ENCODE results near the gene ALB.

The ALB gene

DNA sequence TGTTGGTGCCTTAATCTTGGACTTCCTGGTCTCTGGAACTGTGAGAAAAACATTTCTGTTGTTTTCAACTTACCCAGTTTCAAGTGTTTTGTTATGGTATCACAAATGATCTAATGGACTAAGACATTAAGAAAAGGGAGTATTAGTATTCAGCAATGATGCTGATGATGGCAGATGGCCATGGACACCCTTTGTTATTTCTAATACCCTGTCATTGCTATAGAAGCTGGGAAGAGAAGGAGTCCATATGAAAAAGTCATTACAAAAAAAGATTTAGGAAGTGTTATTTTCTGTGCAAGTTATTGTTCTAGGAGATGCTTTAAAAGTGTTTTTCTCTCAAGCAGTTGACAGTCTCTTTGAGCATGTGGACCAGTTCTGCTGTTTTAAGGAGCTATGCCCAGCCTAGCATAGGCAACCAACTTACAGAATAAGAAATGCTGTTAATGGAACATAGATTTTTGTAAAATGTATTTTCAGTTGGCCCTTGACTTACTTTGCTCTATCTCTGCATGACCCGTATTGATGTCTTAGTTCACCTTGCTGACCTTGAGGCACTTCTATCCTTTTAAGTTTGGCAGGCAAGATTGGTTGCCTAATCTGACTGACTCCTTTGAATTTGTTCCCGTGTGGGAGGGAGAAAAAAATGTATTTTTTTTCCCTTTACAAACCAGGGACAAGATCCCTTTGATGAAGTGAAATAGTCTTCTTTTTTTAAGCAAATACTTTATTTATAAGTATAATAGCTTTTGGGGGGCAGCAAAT is 25.9 kb downstream of the ALB start:
- in situ Hi-C loops (cut with MboI; ENCODE audit: low sequenced_read_pairs) = no loop called here

DNA sequence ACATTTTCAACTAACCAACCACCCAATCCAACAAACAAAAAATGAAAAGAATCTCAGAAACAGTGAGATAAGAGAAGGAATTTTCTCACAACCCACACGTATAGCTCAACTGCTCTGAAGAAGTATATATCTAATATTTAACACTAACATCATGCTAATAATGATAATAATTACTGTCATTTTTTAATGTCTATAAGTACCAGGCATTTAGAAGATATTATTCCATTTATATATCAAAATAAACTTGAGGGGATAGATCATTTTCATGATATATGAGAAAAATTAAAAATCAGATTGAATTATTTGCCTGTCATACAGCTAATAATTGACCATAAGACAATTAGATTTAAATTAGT is 27.7 kb downstream of the ALB start:
- in situ Hi-C loops (cut with MboI; ENCODE audit: low sequenced_read_pairs) = no loop called here

- in situ Hi-C loops (cut with MboI; ENCODE audit: low sequenced_read_pairs) = no loop called here
Observed at GRCh38 chr4:73432169-73433000, 28.3 kb downstream of the ALB start.

DNA sequence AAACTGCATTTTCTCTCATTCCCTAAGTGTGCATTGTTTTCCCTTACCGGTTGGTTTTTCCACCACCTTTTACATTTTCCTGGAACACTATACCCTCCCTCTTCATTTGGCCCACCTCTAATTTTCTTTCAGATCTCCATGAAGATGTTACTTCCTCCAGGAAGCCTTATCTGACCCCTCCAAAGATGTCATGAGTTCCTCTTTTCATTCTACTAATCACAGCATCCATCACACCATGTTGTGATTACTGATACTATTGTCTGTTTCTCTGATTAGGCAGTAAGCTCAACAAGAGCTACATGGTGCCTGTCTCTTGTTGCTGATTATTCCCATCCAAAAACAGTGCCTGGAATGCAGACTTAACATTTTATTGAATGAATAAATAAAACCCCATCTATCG is 29.1 kb downstream of the ALB start:
- in situ Hi-C loops (cut with MboI; ENCODE audit: low sequenced_read_pairs) = no loop called here

GRCh38 chr4:73434311-73434710 is 30.2 kb downstream of the ALB start:
- in situ Hi-C loops (cut with MboI; ENCODE audit: low sequenced_read_pairs) = no loop called here

DNA sequence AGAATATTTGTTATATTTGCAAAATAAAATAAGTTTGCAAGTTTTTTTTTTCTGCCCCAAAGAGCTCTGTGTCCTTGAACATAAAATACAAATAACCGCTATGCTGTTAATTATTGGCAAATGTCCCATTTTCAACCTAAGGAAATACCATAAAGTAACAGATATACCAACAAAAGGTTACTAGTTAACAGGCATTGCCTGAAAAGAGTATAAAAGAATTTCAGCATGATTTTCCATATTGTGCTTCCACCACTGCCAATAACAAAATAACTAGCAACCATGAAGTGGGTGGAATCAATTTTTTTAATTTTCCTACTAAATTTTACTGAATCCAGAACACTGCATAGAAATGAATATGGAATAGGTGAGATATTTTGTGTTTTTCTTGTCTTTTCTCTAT is 31.9 kb downstream of the ALB start, which contains the start of gene AFP:
Gene AFP (plus strand): TSS at position 238 of the 400 bp plus-strand sequence. CDS start 42 bp downstream, at position 280.
- in situ Hi-C loops (cut with MboI; ENCODE audit: low sequenced_read_pairs) = no loop called here

GRCh38 chr4:73436674-73437557 is 32.8 kb downstream of the ALB start:
- in situ Hi-C loops (cut with MboI; ENCODE audit: low sequenced_read_pairs) = no loop called here

DNA sequence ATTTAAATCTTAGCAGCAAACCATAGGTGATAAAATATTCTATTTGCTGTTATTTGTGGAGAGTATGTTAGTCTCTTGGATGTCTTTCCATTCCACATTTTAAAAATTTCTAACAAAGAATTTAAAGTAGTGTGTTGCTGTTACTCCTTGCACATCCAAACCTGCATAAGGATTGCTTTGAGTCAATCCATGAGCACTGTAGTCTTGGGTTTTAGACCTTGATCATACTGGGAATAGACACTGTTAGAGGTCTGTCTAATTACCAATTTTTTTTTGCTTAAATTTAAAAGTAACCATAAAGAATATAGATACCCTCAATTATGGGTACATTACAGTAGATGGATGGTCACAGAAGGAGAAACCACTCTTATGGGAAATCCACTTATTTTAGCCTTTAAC is 33.5 kb downstream of the ALB start:
- in situ Hi-C loops (cut with MboI; ENCODE audit: low sequenced_read_pairs) = no loop called here

DNA sequence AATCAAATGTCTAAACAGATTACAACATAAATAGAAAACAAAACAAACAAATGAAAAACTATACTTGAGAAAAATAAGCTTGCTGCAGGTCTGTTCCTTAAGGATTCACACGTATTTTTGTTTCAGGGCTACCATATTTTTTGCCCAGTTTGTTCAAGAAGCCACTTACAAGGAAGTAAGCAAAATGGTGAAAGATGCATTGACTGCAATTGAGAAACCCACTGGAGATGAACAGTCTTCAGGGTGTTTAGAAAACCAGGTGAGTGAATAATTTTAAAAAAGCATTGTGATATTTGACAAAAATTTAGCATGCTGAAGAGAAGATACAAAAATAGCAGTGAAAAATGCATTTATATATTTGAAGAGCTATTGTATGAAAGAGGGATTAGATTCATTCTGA is 34.0 kb downstream of the ALB start:
- in situ Hi-C loops (cut with MboI; ENCODE audit: low sequenced_read_pairs) = no loop called here

DNA sequence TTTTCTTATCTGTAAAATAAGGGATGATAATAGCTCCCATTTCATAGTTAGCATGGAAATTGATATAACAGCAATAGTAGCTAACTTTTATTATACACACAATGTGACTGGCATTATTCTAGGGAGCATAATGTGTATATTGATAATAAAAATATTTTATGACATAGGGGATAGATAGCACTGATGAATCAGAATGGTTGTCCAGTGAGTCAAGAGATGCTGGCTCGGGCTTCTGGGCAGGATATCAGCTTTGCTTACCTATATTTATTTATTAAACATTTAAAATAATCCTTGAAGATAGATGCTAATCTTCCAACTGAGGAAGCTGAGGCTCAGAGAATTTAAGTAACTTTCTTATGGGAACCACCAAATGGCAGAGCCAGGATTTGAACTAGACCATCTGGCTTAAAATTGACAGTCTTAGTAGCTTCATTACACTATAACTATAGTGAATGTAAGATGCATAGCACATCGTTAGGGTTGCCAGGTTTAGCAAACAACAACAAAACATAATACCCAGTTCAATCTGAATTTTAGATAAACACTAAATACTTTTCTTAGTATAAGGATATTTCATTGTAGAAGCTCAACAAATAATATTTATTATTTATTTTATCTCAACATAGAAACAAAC is 34.6 kb downstream of the ALB start:
- in situ Hi-C loops (cut with MboI; ENCODE audit: low sequenced_read_pairs) = no loop called here

DNA sequence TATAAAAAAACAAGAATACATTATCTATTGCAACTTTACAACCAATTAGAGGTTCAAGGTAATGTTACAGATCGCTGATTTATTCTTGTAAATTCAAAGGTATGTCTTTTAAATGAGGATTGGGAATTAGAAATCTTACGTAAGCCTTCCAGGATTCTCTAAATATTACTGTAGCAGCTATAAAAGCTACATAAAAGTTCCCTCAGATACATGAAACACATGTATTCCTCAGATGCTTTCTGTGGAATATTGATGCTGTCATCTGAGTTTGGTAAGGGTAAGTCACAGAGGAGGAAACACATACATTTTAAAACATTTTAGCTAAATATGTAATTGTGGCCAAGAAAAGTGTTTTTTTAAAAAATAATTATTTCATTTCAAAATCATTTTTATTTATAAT is 35.4 kb downstream of the ALB start:
- in situ Hi-C loops (cut with MboI; ENCODE audit: low sequenced_read_pairs) = no loop called here

DNA sequence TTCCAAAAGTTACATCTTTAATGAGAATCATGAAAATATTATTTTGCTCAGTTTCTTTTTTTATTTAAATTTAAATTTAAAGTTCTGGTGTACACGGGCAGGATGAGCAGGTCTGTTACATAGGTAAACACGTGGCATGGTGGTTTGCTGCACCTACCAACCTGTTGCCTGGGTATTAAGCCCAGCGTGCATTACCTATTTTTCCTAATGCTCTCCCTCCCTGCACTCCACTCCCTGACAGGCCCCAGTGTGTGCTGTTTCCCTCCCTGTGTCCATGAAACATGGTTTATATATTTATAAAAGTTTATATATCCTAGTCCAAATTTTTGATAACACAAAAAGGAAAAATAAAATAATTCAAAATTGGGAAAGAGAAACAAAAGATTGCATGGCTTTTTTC is 35.9 kb downstream of the ALB start:
- in situ Hi-C loops (cut with MboI; ENCODE audit: low sequenced_read_pairs) = no loop called here

- in situ Hi-C loops (cut with MboI; ENCODE audit: low sequenced_read_pairs) = no loop called here
Observed at GRCh38 chr4:73440653-73441052, 36.6 kb downstream of the ALB start.

- in situ Hi-C loops (cut with MboI; ENCODE audit: low sequenced_read_pairs) = no loop called here
Observed at GRCh38 chr4:73442275-73442674, 38.2 kb downstream of the ALB start.

GRCh38 chr4:73443224-73443623 is 39.1 kb downstream of the ALB start:
- in situ Hi-C loops (cut with MboI; ENCODE audit: low sequenced_read_pairs) = no loop called here

DNA sequence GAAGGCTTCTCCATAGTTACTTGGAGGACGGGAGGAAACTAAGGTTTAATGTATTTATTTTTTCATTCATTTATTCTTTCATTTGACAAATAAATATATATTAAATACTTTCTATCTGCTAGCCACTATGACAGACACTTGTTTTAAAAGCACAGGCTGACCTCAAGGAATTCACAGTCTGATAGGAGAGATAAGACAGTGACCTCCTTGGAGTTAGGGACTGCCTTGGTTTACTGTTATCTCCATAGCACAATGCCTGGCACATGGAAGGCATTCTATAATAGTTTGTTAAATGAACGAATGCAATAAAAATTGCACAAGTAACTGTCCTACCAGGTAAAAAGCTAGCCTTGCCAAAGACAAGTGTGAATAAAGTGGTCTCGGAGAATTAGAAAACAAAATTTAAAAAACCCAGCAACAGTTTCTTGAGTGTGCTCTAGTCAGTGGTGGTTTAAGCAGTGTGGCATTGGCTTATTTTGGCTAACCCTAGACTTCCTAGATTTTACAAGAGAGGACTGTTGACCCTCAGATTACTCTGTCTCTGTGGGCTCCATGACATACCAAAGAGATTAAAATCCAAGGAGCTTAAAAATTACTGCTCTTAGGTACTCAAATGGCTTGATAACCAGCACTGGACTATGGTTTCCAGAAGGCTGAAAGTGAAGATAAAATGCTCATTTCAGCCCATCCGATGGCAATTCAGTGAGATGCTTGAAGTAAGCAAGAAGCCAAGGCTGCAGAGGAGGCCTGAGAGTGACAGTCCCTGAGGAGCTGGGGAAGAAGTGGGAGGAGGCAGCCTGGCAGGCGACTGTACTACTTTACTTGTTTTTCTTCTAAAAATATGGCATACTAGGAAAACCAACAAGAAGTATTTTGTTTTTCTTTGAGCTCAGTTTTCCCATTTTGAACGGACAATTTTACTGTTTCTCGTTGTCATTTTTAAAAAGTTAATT is 41.6 kb downstream of the ALB start:
- in situ Hi-C loops (cut with MboI; ENCODE audit: low sequenced_read_pairs) = no loop called here

DNA sequence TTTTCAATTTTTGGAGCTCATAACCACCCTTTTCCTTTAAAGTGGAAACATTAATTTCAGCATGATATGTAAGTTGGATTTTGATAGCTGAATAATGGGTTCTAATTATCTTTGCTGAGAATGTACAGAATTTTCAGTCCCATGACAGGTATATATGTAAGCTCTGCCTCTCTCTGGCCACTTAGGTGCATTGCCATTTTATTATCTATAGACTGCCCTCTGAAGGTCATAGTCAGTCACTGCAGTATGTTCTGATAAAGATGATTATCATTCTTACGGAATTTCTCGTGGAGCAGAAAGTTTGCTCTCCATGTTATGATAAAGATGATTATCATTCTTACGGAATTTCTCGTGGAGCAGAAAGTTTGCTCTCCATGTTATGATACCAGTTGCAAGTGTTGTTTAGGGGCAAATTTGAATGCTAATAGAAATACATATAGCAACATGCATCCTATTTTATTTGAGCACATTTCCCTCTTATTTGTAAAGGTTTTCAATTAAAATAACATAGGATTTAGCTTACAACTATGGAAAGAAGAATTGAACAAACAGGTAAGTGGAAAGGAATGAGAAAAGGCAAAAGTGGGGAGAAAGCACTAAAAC is 42.4 kb downstream of the ALB start:
- in situ Hi-C loops (cut with MboI; ENCODE audit: low sequenced_read_pairs) = no loop called here

- in situ Hi-C loops (cut with MboI; ENCODE audit: low sequenced_read_pairs) = no loop called here
Observed at GRCh38 chr4:73447671-73448070, 43.6 kb downstream of the ALB start.

GRCh38 chr4:73448448-73449203 is 44.5 kb downstream of the ALB start:
- in situ Hi-C loops (cut with MboI; ENCODE audit: low sequenced_read_pairs) = no loop called here

Data from HL-60/S4 (cell line).